ENCODE data around the gene PNLIPRP2. TPM values are rescaled to one million over a fixed set of nuclear protein-coding genes. Genes with fewer than 3 reads are reported as not detected.

The PNLIPRP2 gene
- total RNA-seq, 3 donors from 2014 or later: 0.46 to 0.56 TPM; not detected in 1

- no peak for ATAC-seq
- Mint-ChIP-seq H3K4me1 (ENCODE audit: low read depth) (no peaks in the 10 kb centered on the region), H3K4me3 (no peak overlapping the region), H3K36me3 (ENCODE audit: insufficient read depth) (no peaks in the 10 kb centered on the region), H3K9me3 (no peaks in the 10 kb centered on the region), H3K27me3 (ENCODE audit: low read depth) (peaks cover 16% of the 10 kb centered on the region)
- DNase-seq: no peak
Measured at GRCh38 chr10:116690356-116691322, 69.9 kb downstream of the PNLIPRP2 start.

- H3K36me3 Mint-ChIP-seq (ENCODE audit: insufficient read depth): no peaks in the 10 kb centered on the region
- no peaks in the 10 kb centered on the region for H3K4me1 Mint-ChIP-seq (ENCODE audit: low read depth)
- H3K27me3 Mint-ChIP-seq (ENCODE audit: low read depth): peaks cover 20% of the 10 kb centered on the region
- no peaks in the 10 kb centered on the region for H3K9me3 Mint-ChIP-seq
- no peak for DNase-seq
- ATAC-seq: no peak
- no peak overlapping the region for H3K4me3 Mint-ChIP-seq
Measured at GRCh38 chr10:116691635-116692034, 70.9 kb downstream of the PNLIPRP2 start.

- Mint-ChIP-seq H3K9me3 (no peaks in the 10 kb centered on the region), H3K36me3 (ENCODE audit: insufficient read depth) (no peaks in the 10 kb centered on the region), H3K4me3 (no peak overlapping the region), H3K27me3 (ENCODE audit: low read depth) (peaks cover 21% of the 10 kb centered on the region), H3K4me1 (ENCODE audit: low read depth) (no peaks in the 10 kb centered on the region)
- ATAC-seq (no peak), DNase-seq (no peak)
Measured at GRCh38 chr10:116692225-116692624, 71.5 kb downstream of the PNLIPRP2 start.

- peaks cover 22% of the 10 kb centered on the region for H3K27me3 Mint-ChIP-seq (ENCODE audit: low read depth)
- H3K9me3 Mint-ChIP-seq: no peaks in the 10 kb centered on the region
- no peak for DNase-seq
- ATAC-seq: no peak
- H3K4me1 Mint-ChIP-seq (ENCODE audit: low read depth): no peaks in the 10 kb centered on the region
- no peak overlapping the region for H3K4me3 Mint-ChIP-seq
- no peaks in the 10 kb centered on the region for H3K36me3 Mint-ChIP-seq (ENCODE audit: insufficient read depth)
Measured at GRCh38 chr10:116694243-116694926, 73.6 kb downstream of the PNLIPRP2 start.

Other genes with a start within 250 kb of the PNLIPRP2 start
- gene PNLIPRP3, start 193.1 kb upstream of the PNLIPRP2 start, total RNA-seq: not detected
- 1 to 10 TPM in 2 of 3 donors, under 1 TPM in 1; 0.87 to 1.8 (median 1.5) TPM for gene PNLIP, start 75.0 kb upstream of the PNLIPRP2 start, total RNA-seq
- gene PNLIPRP1, start 30.0 kb upstream of the PNLIPRP2 start, total RNA-seq: 1 to 10 TPM in 1 of 3 donors, under 1 TPM in 2; 0.57 to 1.0 (median 0.90) TPM
- under 1 TPM; 0.15 to 0.45 (median 0.16) TPM for gene HSPA12A, start 121.6 kb downstream of the PNLIPRP2 start, total RNA-seq
- gene ENO4, start 228.5 kb downstream of the PNLIPRP2 start, total RNA-seq: not detected

Data from activated T-cell treated with anti-CD3 and anti-CD28 coated beads, Interleukin-2, amount 50 U/mL, for 4 hours (primary cell).